HCT116 (cell line): ENCODE results near the gene NRBF2. TPM values are rescaled to one million over a fixed set of nuclear protein-coding genes. Genes with fewer than 3 reads are reported as not detected.

ENCODE experiments used
- ATAC-seq: fragments of 200-7000 bp; cut with Tn5 transposase; 2 replicates; pipeline ENCODE4 v1.9.1; 2020; ENCODE audit warnings: mild to moderate bottlenecking, moderate library complexity
- BruUV-seq: library from RNA; stranded (reverse); fragments of 400-500 nt; replicated peaks from 2 replicates; lab custom pipeline; 2021; lab: Mats Ljungman, UMichigan
- CTCF ChIA-PET: fragments of 300-600 bp; sonication (Branson Sonifier 250); formaldehyde crosslinking; loops from one replicate; lab custom pipeline; 2021; ENCODE audit warnings: antibody characterized with exemption; lab: Charles Lee
- POLR2A ChIA-PET: fragments of 300-600, 350-600 bp; sonication (Branson Sonifier 250); formaldehyde crosslinking; loops from one replicate; lab custom pipeline; 2021; ENCODE audit warnings: antibody characterized with exemption; lab: Charles Lee
- RAD21 ChIA-PET, 2 experiments: fragments of 300-600 bp; sonication (Branson Sonifier 250); formaldehyde crosslinking; loops; one replicate each; lab custom pipeline; 2023; ENCODE audit warnings: low total read pairs in 2 of 2; ENCODE audit not compliant: uncharacterized antibody in 2 of 2, unreplicated experiment in 2 of 2, low non-redundant PET in 1 of 2; lab: Charles Lee
- DNase-seq: peaks from one replicate; pipeline ENCODE4 v3.0.0-alpha.2; 2010; ENCODE audit warnings: low read depth, low spot score
- H2AFZ ChIP-seq: fragments of 200-600 bp; shearing (Covaris generic), sonication (generic); 2 replicates; pipeline ENCODE4 v1.6.1; 2017; ENCODE audit warnings: low read depth, mixed run types, mixed read lengths, antibody characterized with exemption, low read length; ENCODE audit not compliant: poor library complexity, severe bottlenecking
- H3K27ac ChIP-seq: 2 replicates; pipeline ENCODE4 v1.5.1; 2012; ENCODE audit warnings: low read depth, low read length
- H3K27me3 ChIP-seq: fragments of 200-600 bp; sonication (generic); 2 replicates; pipeline ENCODE4 v1.6.1; 2016; ENCODE audit warnings: mixed run types, low read length, mixed read lengths; ENCODE audit not compliant: insufficient read depth
- H3K36me3 ChIP-seq, 2 experiments: fragments of 200-500 bp in 1 of 2; fragments of 200-600 bp in 1 of 2; sonication (Bioruptor generic) in 1 of 2; sonication (generic) in 1 of 2; 2 replicates each; pipeline versions ENCODE4 v1.5.1 to v1.6.1; 2014 to 2016; ENCODE audit warnings: low read length in 2 of 2, inconsistent platforms in 1 of 2, mixed read lengths in 1 of 2, mixed run types in 1 of 2; ENCODE audit not compliant: insufficient read depth in 2 of 2, control insufficient read depth in 1 of 2
- H3K4me1 ChIP-seq, 2 experiments: fragments of 200-600 bp in 1 of 2; sonication (generic) in 1 of 2; 2 replicates each; pipeline versions ENCODE4 v1.5.1 to v1.6.1; 2012 to 2017; ENCODE audit warnings: low read length in 2 of 2, inconsistent platforms in 1 of 2, mild to moderate bottlenecking in 1 of 2, mixed read lengths in 1 of 2, mixed run types in 1 of 2, moderate library complexity in 1 of 2; ENCODE audit not compliant: insufficient read depth in 2 of 2, control insufficient read depth in 1 of 2
- H3K4me2 ChIP-seq: fragments of 200-600 bp; sonication (generic); 2 replicates; pipeline ENCODE4 v1.6.1; 2017; ENCODE audit warnings: mixed run types, low read length, mixed read lengths
- H3K4me3 ChIP-seq, 2 experiments: fragments of 200-600 bp in 1 of 2; sonication (generic) in 1 of 2; replicated peaks in 1 of 2; 2 replicates each; pipeline ENCODE4 v1.5.1; 2011 to 2016; ENCODE audit warnings: low read length in 2 of 2, control low read depth in 1 of 2, low read depth in 1 of 2, mild to moderate bottlenecking in 1 of 2, mixed read lengths in 1 of 2, mixed run types in 1 of 2
- H3K79me2 ChIP-seq: fragments of 200-600 bp; sonication (generic); 2 replicates; pipeline ENCODE4 v1.6.1; 2017; ENCODE audit warnings: mild to moderate bottlenecking, mixed run types, low read length, moderate library complexity, mixed read lengths; ENCODE audit not compliant: insufficient read depth
- H3K9ac ChIP-seq: fragments of 200-600 bp; sonication (generic); 2 replicates; pipeline ENCODE4 v1.6.1; 2016; ENCODE audit warnings: low read length, mixed read lengths
- H3K9me2 ChIP-seq: fragments of 200-600 bp; sonication (generic), shearing (Covaris generic); 2 replicates; pipeline ENCODE4 v1.6.1; 2017; ENCODE audit warnings: mixed run types, mild to moderate bottlenecking, moderate library complexity; ENCODE audit not compliant: insufficient read depth
- H3K9me3 ChIP-seq, 2 experiments: fragments of 200-500 bp in 1 of 2; fragments of 200-600 bp in 1 of 2; sonication (Bioruptor generic) in 1 of 2; sonication (generic) in 1 of 2; 2 replicates each; pipeline ENCODE4 v1.6.1; 2014 to 2017; ENCODE audit warnings: low read length in 2 of 2, mixed read lengths in 2 of 2, inconsistent platforms in 1 of 2, low read depth in 1 of 2, mild to moderate bottlenecking in 1 of 2, mixed run types in 1 of 2, moderate library complexity in 1 of 2; ENCODE audit not compliant: control insufficient read depth in 1 of 2, insufficient read depth in 1 of 2
- H4K20me1 ChIP-seq: fragments of 200-600 bp; sonication (generic), shearing (Covaris generic); 2 replicates; pipeline ENCODE4 v1.6.1; 2017; ENCODE audit warnings: mixed run types, mild to moderate bottlenecking, moderate library complexity; ENCODE audit not compliant: insufficient read depth
- ATF3 ChIP-seq: IDR thresholded peaks from 2 replicates; pipeline ENCODE4 v1.6.1; 2012
- CEBPB ChIP-seq: IDR thresholded peaks from 2 replicates; pipeline ENCODE4 v1.6.1; 2012; ENCODE audit warnings: low read depth
- ELF1 ChIP-seq: IDR thresholded peaks from 2 replicates; pipeline ENCODE4 v1.6.1; 2012; ENCODE audit warnings: low read depth, borderline replicate concordance
- EZH2 ChIP-seq: fragments of 200-600 bp; sonication (generic); IDR thresholded peaks from 2 replicates; pipeline ENCODE4 v1.6.1; 2017; ENCODE audit warnings: antibody characterized with exemption, mixed run types
- EZH2phosphoT487 ChIP-seq: fragments of 200-600 bp; IDR thresholded peaks from 2 replicates; pipeline ENCODE4 v1.6.1; 2018; ENCODE audit warnings: antibody characterized with exemption, borderline replicate concordance
- FOSL1 ChIP-seq: IDR thresholded peaks from 2 replicates; pipeline ENCODE4 v1.6.1; 2012; ENCODE audit warnings: low read depth
- JUND ChIP-seq: IDR thresholded peaks from 2 replicates; pipeline ENCODE4 v1.6.1; 2012
- MAX ChIP-seq: IDR thresholded peaks from 2 replicates; pipeline ENCODE4 v1.6.1; 2012
- POLR2A ChIP-seq: IDR thresholded peaks from 2 replicates; pipeline ENCODE4 v1.7.0; 2011; ENCODE audit warnings: borderline replicate concordance; ENCODE audit not compliant: insufficient read depth, insufficient read length; ENCODE audit errors: extremely low read depth
- POLR2AphosphoS5 ChIP-seq: IDR thresholded peaks from 2 replicates; pipeline ENCODE4 v1.6.1; 2011; ENCODE audit warnings: mild to moderate bottlenecking, low read depth, low read length, moderate library complexity
- REST ChIP-seq: IDR thresholded peaks from 2 replicates; pipeline ENCODE4 v1.6.1; 2012; ENCODE audit warnings: low read depth
- SIN3A ChIP-seq: IDR thresholded peaks from 2 replicates; pipeline ENCODE4 v1.6.1; 2012; ENCODE audit warnings: low read depth
- SRF ChIP-seq: IDR thresholded peaks from 2 replicates; pipeline ENCODE4 v1.6.1; 2012; ENCODE audit warnings: low read depth
- TCF7L2 ChIP-seq: IDR thresholded peaks from 2 replicates; pipeline ENCODE4 v1.7.0; 2011; ENCODE audit warnings: borderline replicate concordance, inconsistent platforms; ENCODE audit not compliant: insufficient read depth, insufficient read length; ENCODE audit errors: extremely low read depth
- YY1 ChIP-seq: IDR thresholded peaks from 2 replicates; pipeline ENCODE4 v1.6.1; 2011; ENCODE audit warnings: low read length, low read depth, moderate library complexity, mild to moderate bottlenecking; ENCODE audit not compliant: insufficient replicate concordance; ENCODE audit errors: extremely low read depth
- ZFX ChIP-seq: fragments of 450-650 bp; IDR thresholded peaks from 2 replicates; pipeline ENCODE4 v1.6.1; 2017
- ZNF274 ChIP-seq: fragments of 200-500 bp; sonication (Bioruptor generic); IDR thresholded peaks from 2 replicates; pipeline ENCODE4 v1.6.1; 2014; ENCODE audit warnings: mild to moderate bottlenecking, low read depth, low read length, inconsistent platforms
- intact Hi-C: fragments of 100-400 bp; cut with micrococcal nuclease; formaldehyde crosslinking; loops from 2 replicates; pipeline ENCODE4 v1.10.0; 2022
- total RNA-seq: library from RNA; stranded (reverse); gene quantifications from one replicate; pipeline ENCODE4 v1.2.1, GENCODE V29; 2021; ENCODE audit not compliant: unreplicated experiment

Gene NRBF2
- total RNA-seq, 1 experiment from 2014 or later, result 20.2 TPM

- intact Hi-C loops, result no loop called here
- BruUV-seq, result no TSS peak
- ChIA-PET POLR2A (no interaction called here), CTCF (no interaction called here), RAD21 (no interaction called here)
- Histone ChIP-seq H3K4me3 (no peak overlapping the region), H3K27ac (no peak overlapping the region), H4K20me1 (no peaks in the 10 kb centered on the region; the same call in 1 of the 2 replicates), H3K79me2 (peaks cover 95% of the 10 kb centered on the region), H3K9ac (no peak overlapping the region), H3K4me2 (no peak overlapping the region), H2AFZ (no peak overlapping the region), H3K36me3 (no peaks in the 10 kb centered on the region), H3K4me1 (peaks cover 0 to 1% of the 10 kb centered on the region in 2 experiments; a peak in 1 of 4 replicates), H3K27me3 (no peaks in the 10 kb centered on the region), H3K9me2 (no peaks in the 10 kb centered on the region), H3K9me3 (no peaks in the 10 kb centered on the region)
- ATAC-seq (no peak), DNase-seq (no peak)
- no peak for TF ChIP-seq EZH2
- TF ChIP-seq REST, result no peak
- TF ChIP-seq ZNF274, result no peak
- no peak for TF ChIP-seq FOSL1
- TF ChIP-seq TCF7L2, result no peak
- no peak for TF ChIP-seq YY1
- TF ChIP-seq SRF, result no peak
- TF ChIP-seq CEBPB, result no peak
- no peak for TF ChIP-seq ATF3
- TF ChIP-seq ZFX, result no peak
- TF ChIP-seq SIN3A, result no peak
- no peak for TF ChIP-seq EZH2phosphoT487
- no peak for TF ChIP-seq POLR2A
- TF ChIP-seq ELF1, result no peak
- no peak for TF ChIP-seq POLR2AphosphoS5
- no peak for TF ChIP-seq MAX
- no peak for TF ChIP-seq JUND
Measured at GRCh38 chr10:63140077-63140476, 6.9 kb downstream of the NRBF2 start.
